IMR-90 (cell line): ENCODE measurements around the gene CCDC12. TPM values are rescaled to one million over a fixed set of nuclear protein-coding genes. Genes with fewer than 3 reads are reported as not detected.
A peak's percentile ranks its signal among the peaks of the same experiment; 100 is the strongest.

Experiments
- ATAC-seq: fragments of 200-7000 bp; cut with Tn5 transposase; 2 replicates; pipeline ENCODE4 v1.9.1; 2020; ENCODE audit warnings: low read depth, mild to moderate bottlenecking, moderate library complexity
- BruUV-seq: library from RNA; stranded (reverse); fragments of 400-500 nt; replicated peaks from 2 replicates; lab custom pipeline; 2021; lab: Mats Ljungman, UMichigan
- CTCF ChIA-PET: fragments of 300-600 bp; formaldehyde crosslinking; extraction: SDS; loops from one replicate; lab custom pipeline; 2021; ENCODE audit warnings: antibody characterized with exemption; lab: Yijun Ruan, JAX
- POLR2A ChIA-PET: fragments of 300-600 bp; sonication (Branson Sonifier 250); formaldehyde crosslinking; loops from one replicate; lab custom pipeline; 2022; ENCODE audit warnings: antibody characterized with exemption; ENCODE audit not compliant: unreplicated experiment; lab: Charles Lee
- DNase-seq: peaks from one replicate; pipeline ENCODE4 v3.0.0; 2013
- H2AFZ ChIP-seq: replicated peaks from 2 replicates; pipeline ENCODE3; 2013; ENCODE audit warnings: low read length, mild to moderate bottlenecking; ENCODE audit not compliant: poor library complexity
- H2AK5ac ChIP-seq: 2 replicates; pipeline ENCODE4 v1.6.1; 2013; ENCODE audit warnings: low read depth, low read length, inconsistent platforms
- H2AK9ac ChIP-seq: replicated peaks from 2 replicates; pipeline ENCODE3; 2013; ENCODE audit warnings: mild to moderate bottlenecking, low read depth, low read length, moderate library complexity; ENCODE audit not compliant: poor library complexity
- H2BK120ac ChIP-seq: 2 replicates; pipeline ENCODE4 v1.6.1; 2013; ENCODE audit warnings: low read depth, low read length, inconsistent platforms
- H2BK15ac ChIP-seq: 3 replicates; pipeline ENCODE4 v1.6.1; 2013; ENCODE audit warnings: low read depth, low read length, inconsistent platforms
- H2BK20ac ChIP-seq: 2 replicates; pipeline ENCODE4 v1.6.1; 2013; ENCODE audit warnings: low read depth, mild to moderate bottlenecking, inconsistent platforms, low read length, moderate library complexity
- H2BK5ac ChIP-seq: 2 replicates; pipeline ENCODE4 v1.6.1; 2013; ENCODE audit warnings: mild to moderate bottlenecking, low read depth, low read length, inconsistent platforms; ENCODE audit not compliant: poor library complexity, severe bottlenecking
- H3K14ac ChIP-seq: replicated peaks from 2 replicates; pipeline ENCODE4 v1.6.1; 2013; ENCODE audit warnings: low read depth, low read length, inconsistent platforms
- H3K18ac ChIP-seq: 2 replicates; pipeline ENCODE4 v1.6.1; 2013; ENCODE audit warnings: low read depth, low read length, control low read depth
- H3K23ac ChIP-seq: 2 replicates; pipeline ENCODE4 v1.6.1; 2013; ENCODE audit warnings: low read depth, low read length, inconsistent platforms
- H3K27ac ChIP-seq: 2 replicates; pipeline ENCODE4 v1.5.1; 2013; ENCODE audit warnings: mild to moderate bottlenecking, control low read depth, low read length; ENCODE audit not compliant: insufficient read depth
- H3K27me3 ChIP-seq: 2 replicates; pipeline ENCODE4 v1.6.1; 2013; ENCODE audit warnings: low read length; ENCODE audit not compliant: control insufficient read depth, insufficient read depth
- H3K36me3 ChIP-seq: 2 replicates; pipeline ENCODE4 v1.6.1; 2013; ENCODE audit warnings: low read length, mixed read lengths; ENCODE audit not compliant: control insufficient read depth, insufficient read depth
- H3K4ac ChIP-seq: 2 replicates; pipeline ENCODE4 v1.6.1; 2013; ENCODE audit warnings: low read depth, low read length, inconsistent platforms
- H3K4me1 ChIP-seq: 2 replicates; pipeline ENCODE4 v1.6.1; 2013; ENCODE audit warnings: low read length, mixed read lengths; ENCODE audit not compliant: control insufficient read depth, insufficient read depth
- H3K4me2 ChIP-seq: 2 replicates; pipeline ENCODE4 v1.6.1; 2013; ENCODE audit warnings: low read depth, mild to moderate bottlenecking, control low read depth, low read length, moderate library complexity
- H3K4me3 ChIP-seq: 2 replicates; pipeline ENCODE4 v1.5.1; 2013; ENCODE audit warnings: low read depth, mild to moderate bottlenecking, control low read depth, low read length, moderate library complexity; ENCODE audit not compliant: insufficient read depth
- H3K56ac ChIP-seq: 2 replicates; pipeline ENCODE4 v1.6.1; 2013; ENCODE audit warnings: low read length, inconsistent platforms; ENCODE audit not compliant: insufficient read depth; ENCODE audit errors: extremely low read depth
- H3K79me1 ChIP-seq, 2 experiments: 2 replicates each; pipeline ENCODE4 v1.6.1; 2013; ENCODE audit warnings: low read length in 2 of 2, inconsistent platforms in 1 of 2, low read depth in 1 of 2
- H3K9ac ChIP-seq: 2 replicates; pipeline ENCODE4 v1.6.1; 2013; ENCODE audit warnings: low read depth, low read length, control low read depth
- H3K9me1 ChIP-seq: 2 replicates; pipeline ENCODE4 v1.6.1; 2013; ENCODE audit warnings: low read length, inconsistent platforms; ENCODE audit not compliant: insufficient read depth
- H3K9me3 ChIP-seq: 2 replicates; pipeline ENCODE4 v1.6.1; 2013; ENCODE audit warnings: low read length; ENCODE audit not compliant: control insufficient read depth, insufficient read depth
- H4K20me1 ChIP-seq: 2 replicates; pipeline ENCODE4 v1.6.1; 2013; ENCODE audit warnings: low read length, inconsistent platforms; ENCODE audit not compliant: insufficient read depth
- H4K5ac ChIP-seq: 2 replicates; pipeline ENCODE4 v1.6.1; 2013; ENCODE audit warnings: mild to moderate bottlenecking, low read depth, low read length, control low read depth
- H4K8ac ChIP-seq, 2 experiments: 2 replicates each; pipeline ENCODE4 v1.6.1; 2013; ENCODE audit warnings: low read depth in 2 of 2, low read length in 2 of 2, control low read depth in 1 of 2, inconsistent platforms in 1 of 2
- H4K91ac ChIP-seq: 2 replicates; pipeline ENCODE4 v1.6.1; 2013; ENCODE audit warnings: low read depth, low read length, inconsistent platforms; ENCODE audit not compliant: insufficient read depth
- CTCF ChIP-seq: conservative IDR thresholded peaks from 2 replicates; pipeline ENCODE4 v1.5.1; 2012; ENCODE audit warnings: mild to moderate bottlenecking, low read depth, low read length, improper control_type of control experiment
- MXI1 ChIP-seq: IDR thresholded peaks from 2 replicates; pipeline ENCODE4 v1.6.1; 2012; ENCODE audit warnings: low read depth, mild to moderate bottlenecking, low read length, moderate library complexity, borderline replicate concordance
- USF2 ChIP-seq: fragments of 150-350 bp; IDR thresholded peaks from 2 replicates; pipeline ENCODE4 v1.6.1; 2017; ENCODE audit warnings: mild to moderate bottlenecking, antibody characterized with exemption, low read length, low read depth
- WGBS, 2 experiments: methylation state at CpG; one replicate each; pipeline versions ENCODE4 v1.1.5 to v1.1.7; 2013; ENCODE audit warnings: missing lambda C conversion rate in 2 of 2; ENCODE audit not compliant: insufficient read length in 1 of 2; ENCODE audit errors: extremely low coverage in 2 of 2; 5-methylcytosine and 5-hydroxymethylcytosine counted together
- dilution Hi-C: fragments of 300-500 bp; cut with HindIII; formaldehyde crosslinking; loops from one replicate; pipeline ENCODE4 v1.14.3; 2018; ENCODE audit warnings: low sequenced_read_pairs; ENCODE audit not compliant: unreplicated experiment
- in situ Hi-C: fragments of 300-500 bp; cut with MboI; formaldehyde crosslinking; loops from 3 replicates; pipeline ENCODE4 v1.14.3; 2019; ENCODE audit warnings: low sequenced_read_pairs, inconsistent platforms, mixed read lengths
- intact Hi-C: fragments of 100-400 bp; cut with micrococcal nuclease; formaldehyde crosslinking; loops from 2 replicates; pipeline ENCODE4 v1.10.0; 2022
- polyA plus RNA-seq, 3 experiments: library from polyadenylated mRNA; depleted of rRNA; stranded (reverse); fragments of >200 nt; gene quantifications; 2 replicates each; pipeline ENCODE4 v1.2.3, GENCODE V29; 2012; ENCODE audit warnings: low replicate concordance in 1 of 3
- total RNA-seq: library from RNA; depleted of rRNA; stranded (reverse); fragments of >200 nt; gene quantifications from 2 replicates; pipeline ENCODE4 v1.2.3, GENCODE V29; 2012

Gene CCDC12
- total and polyA plus RNA-seq, 2 of the 4 experiments (the other 2 are of a cell fraction), result 15.2 to 35.1 TPM

- ChIA-PET CTCF (no interaction called here), POLR2A (no interaction called here)
- in situ Hi-C loops (loop anchor here (25.0 kb wide), 1 partner anchor 390 kb away; the partner anchor contains the start of gene RTP3), intact Hi-C loops (no loop called here), dilution Hi-C loops (no loop called here)
- H3K4me2 ChIP-seq, result no peak within 1 kb of the TSS
- H3K4me3 ChIP-seq, result no peak within 1 kb of the TSS
- no peak within 1 kb of the TSS for H2AK5ac ChIP-seq
- no peak within 1 kb of the TSS for H3K9ac ChIP-seq
- no peak within 1 kb of the TSS for H2BK20ac ChIP-seq
- peaks cover 45% of the 10 kb centered on the region for H3K27me3 ChIP-seq
- no CpG with 5 or more reads among the region's 7 CpGs for WGBS, 2 experiments
- BruUV-seq, result no TSS peak
- no peak for DNase-seq
- H4K91ac ChIP-seq, result no peak within 1 kb of the TSS
- no peaks in the 10 kb centered on the region for H3K36me3 ChIP-seq
- no peaks in the 10 kb centered on the region for H3K9me3 ChIP-seq
- peak within 1 kb of the TSS; percentile 21 for H2AFZ ChIP-seq
- H3K14ac ChIP-seq, result no peak within 1 kb of the TSS
- H2BK15ac ChIP-seq, result no peak within 1 kb of the TSS
- no peak for ATAC-seq
- H3K56ac ChIP-seq, result no peak within 1 kb of the TSS
- peak within 1 kb of the TSS; percentile 25 for H2AK9ac ChIP-seq
- H3K23ac ChIP-seq, result no peak within 1 kb of the TSS
- no peak for TF ChIP-seq CTCF
- no peak for TF ChIP-seq MXI1
- TF ChIP-seq USF2, result no peak
- H2BK120ac ChIP-seq, result no peak within 1 kb of the TSS
- no peak within 1 kb of the TSS for H2BK5ac ChIP-seq
- no peaks in the 10 kb centered on the region for H3K79me1 ChIP-seq
- H3K18ac ChIP-seq, result no peak within 1 kb of the TSS
- H3K27ac ChIP-seq, result no peak within 1 kb of the TSS
- no peak within 1 kb of the TSS for H4K5ac ChIP-seq
- no peaks in the 10 kb centered on the region for H4K20me1 ChIP-seq
- no peak within 1 kb of the TSS for H3K4ac ChIP-seq
- no peaks in the 10 kb centered on the region for H3K4me1 ChIP-seq
- H4K8ac ChIP-seq, result no peak within 1 kb of the TSS
- 0 out of 2 replicates have a peak, but pooled peaks cover 3% of the 10 kb centered on the region for H3K9me1 ChIP-seq
Measured at GRCh38 chr3:46877406-46878125, 99.0 kb downstream of the CCDC12 start, which contains the start of gene PTH1R. TSS of gene PTH1R (plus strand) at chr3:46877721. CDS start at chr3:46883560, 5,839 bp downstream.
